ENCODE results near the gene CEP350.

CEP350 gene

DNA sequence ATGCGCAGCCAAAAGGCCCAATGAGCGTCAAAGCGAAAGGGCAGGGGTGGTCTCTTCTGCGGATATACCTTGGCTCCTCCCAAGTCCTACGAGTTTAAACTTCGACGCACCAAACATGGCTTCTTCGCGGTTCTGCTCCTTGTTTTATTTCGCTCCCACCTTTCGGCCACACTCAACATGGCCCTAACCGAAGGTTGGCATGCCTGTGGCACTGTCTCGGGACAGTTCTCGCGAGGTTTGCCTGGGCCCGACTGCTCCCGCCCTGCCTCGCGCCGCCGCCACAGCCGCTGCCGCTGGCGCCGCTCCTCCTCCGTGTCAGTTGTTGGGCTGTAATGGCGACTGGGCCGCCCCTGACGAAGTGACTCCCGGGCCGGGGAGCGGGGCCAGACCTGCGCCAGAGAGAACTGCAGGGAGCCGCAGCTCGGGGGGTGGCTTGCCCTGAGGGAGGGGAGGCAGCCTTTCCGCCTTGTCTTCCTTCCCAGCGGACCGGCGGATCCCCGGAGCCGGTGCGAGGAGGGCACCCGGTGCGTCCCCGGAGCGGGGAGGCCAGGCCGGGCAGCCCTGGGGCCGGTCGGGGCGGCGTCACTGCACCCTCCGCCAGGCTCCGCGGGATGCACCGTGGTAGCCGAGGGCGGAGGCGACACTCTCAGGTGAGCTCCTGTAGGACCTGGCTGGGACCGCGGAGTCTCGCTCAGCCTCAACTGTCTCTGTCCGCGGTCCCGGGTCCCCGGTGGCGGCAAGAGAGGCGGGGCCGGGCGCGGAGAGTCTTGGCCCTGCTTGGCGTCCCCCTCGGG is at the start of gene CEP350:
TSS of gene CEP350 (plus strand) at position 318 of the 794 bp plus-strand sequence. CDS start 31,372 bp downstream, outside the sequence.
- peak; percentile 96 to 98 for DNase-seq

DNA sequence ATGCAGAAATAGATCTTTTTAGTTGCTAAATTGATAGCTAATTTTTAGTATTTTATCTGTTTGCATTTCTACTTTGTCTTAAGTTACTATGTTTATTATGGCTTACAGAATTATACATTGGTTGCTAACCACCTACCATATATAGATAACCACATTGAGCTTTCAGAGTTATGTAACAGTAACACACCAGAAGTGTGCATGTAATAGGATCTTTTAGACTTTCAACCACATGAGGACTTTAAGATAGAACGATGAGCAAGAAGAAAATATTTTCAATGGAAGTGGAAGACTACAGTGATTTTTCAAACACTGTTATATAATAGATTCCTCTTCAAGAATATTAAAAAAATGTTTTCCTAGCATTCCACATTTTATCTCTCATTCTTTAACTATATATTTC is 43.7 kb upstream of the CEP350 start:
- DNase-seq: no peak

- no peak for DNase-seq
Measured at GRCh38 chr1:179911812-179912211, 42.8 kb upstream of the CEP350 start.

- DNase-seq: no peak
Measured at GRCh38 chr1:179917601-179918429, 36.8 kb upstream of the CEP350 start.

- no peak for DNase-seq
Measured at GRCh38 chr1:179921472-179921871, 33.1 kb upstream of the CEP350 start.

- no peak for DNase-seq
Measured at GRCh38 chr1:179921981-179922872, 32.4 kb upstream of the CEP350 start.

DNA sequence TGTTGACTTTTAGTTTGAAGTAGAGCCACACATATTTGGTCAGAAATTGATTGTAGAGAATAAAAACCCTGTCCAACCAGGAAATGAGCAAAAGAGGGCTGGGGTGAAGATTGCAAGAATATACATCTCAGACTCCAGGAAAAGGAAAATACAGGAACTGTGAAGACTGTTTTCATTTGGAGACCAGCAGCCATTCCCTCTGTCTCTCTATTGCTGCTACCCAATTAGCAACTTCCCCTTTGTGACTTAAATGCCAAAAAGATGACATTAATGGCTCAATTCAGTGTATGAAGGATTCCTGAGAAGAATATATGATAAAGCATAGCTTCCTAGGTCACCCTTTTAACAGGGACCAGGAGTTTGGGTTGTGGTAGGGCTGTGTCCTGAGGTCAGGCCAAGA is 31.6 kb upstream of the CEP350 start:
- DNase-seq: no peak

- DNase-seq: no peak
Measured at GRCh38 chr1:179924268-179924667, 30.3 kb upstream of the CEP350 start.

DNA sequence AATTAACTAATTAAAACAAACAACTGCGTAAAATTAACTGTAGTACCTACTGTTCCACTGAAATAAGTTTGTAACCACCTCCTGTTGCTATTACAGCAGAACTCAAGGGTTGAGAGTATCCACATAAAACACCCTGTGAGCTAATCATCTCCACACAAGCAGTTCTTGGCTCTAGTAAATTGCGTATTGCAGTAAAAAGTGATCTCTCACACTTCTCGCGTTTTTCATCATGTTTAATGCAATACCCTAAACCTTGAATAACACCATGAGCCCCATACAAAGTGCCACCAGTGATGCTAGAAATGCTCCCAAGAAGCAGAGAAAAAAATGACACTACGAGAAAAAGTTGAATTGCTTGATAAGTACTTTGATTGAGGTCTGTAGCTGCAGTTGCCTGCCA is 29.3 kb upstream of the CEP350 start:
- DNase-seq: no peak

DNA sequence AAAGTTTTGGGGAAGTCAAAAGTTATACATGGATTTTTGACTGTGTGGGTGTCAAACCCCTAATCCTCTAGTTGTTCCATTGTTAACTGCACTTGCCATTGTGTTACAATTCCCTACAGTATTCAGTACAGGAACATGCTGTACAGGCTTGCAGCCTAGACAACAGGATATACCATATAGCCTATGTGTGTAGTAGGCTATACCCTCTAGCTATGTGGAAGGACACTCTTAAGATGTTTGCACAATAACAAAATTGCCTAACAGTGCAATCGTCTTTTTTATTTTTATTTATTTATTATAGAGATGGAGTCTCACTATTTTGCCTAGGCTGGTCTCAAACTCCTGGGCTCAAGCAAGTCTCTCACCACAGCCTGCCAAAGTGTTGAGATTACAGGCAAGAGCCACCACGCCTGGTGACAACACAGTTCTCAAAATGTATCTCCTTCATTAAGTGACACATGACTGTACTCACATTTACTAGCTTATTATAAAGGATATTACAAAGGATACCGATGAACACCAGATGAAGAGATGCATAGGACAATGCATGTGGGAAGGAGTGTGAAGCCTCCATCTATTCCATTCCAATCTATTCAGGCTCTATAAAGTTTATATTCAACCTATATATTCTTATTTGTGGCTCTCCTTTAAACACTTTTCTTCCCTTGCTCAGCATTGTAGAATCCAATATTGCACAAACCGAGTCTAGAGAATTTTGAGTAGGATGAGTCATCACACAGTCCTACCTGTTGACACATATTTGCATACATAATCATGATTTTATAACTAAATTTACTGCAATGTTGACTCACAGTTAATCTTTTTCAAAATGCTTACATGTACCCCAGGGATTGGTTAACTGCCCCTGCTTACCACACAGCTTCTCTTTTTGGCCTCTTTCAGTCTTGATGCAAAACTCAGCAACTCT is 28.4 kb upstream of the CEP350 start:
- DNase-seq: no peak

DNA sequence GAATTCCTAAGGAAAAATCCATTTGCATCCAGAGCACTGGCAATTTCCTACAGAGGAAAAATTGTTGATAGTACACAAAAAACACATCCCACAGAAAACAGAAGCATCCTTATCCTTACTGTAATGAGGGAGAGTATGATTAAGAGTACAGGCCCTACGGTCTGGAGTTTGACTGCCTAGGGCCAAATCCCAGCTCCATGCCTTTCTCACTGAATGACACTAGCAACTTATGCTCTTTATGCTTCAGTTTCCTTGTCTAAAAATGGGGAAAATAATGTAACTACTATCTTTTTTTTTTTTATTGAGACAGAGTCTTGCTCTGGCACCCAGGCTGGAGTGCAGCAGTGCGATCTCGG is 27.8 kb upstream of the CEP350 start:
- DNase-seq: no peak

DNA sequence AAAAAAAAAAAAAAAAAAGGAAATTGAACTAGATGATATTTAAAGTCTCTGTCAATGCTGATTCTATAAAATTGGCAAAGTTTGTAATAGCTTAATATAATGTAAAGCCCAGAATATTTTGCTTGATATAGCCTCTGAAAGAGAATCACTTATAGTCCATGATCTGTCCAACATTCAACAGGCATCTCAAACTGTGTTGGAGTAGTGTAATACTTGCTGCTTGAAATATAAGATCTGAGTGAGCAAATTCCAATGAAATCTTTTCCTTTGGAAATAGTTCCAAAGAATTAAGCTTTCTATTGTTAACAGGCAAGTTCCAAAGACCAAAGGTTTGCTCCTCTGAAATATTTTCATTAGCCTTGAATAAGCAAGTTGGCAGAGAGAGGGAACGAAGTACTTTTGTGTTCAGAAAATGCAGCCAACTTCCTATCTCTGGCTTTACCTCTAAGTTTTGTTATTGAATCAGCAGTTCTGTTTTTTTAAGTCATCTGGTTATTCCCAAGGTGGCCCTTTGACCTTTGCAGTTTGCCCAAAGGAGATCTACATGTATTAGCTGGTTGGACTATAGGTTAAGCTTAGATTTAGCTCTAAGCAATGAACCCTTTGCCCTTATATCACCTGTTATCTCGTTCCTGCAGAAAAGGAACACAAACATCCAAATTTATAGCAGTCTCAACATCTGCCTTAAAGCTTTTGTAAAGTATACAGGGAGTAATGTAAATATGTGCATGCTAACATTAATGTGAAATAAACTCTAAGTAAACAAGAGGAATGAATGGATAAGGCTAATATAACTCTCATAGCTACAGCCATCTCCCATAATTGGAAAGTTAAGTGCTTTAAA is 24.4 kb upstream of the CEP350 start:
- no peak for DNase-seq

- no peak for DNase-seq
Measured at GRCh38 chr1:179930867-179931266, 23.7 kb upstream of the CEP350 start.

DNA sequence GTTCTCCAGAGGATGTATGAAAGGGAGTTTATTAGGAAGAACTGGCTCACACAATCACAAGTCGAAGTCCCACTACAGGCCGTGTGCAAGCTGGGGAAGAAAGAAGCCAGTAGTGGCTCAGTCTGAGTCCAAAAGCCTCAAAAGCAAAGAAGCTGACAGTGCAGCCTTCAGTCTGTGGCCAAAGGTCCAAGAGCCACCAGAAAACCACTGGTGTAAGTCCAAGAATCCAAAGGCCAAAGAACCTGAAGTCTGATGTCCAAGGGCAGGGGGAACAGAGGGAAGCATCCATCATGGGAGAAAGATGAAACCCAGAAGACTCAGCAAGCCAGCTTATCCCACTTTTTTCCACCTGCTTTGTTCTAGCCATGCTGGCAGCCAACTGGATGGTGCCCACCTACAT is 21.4 kb upstream of the CEP350 start:
- DNase-seq: no peak

- no peak for DNase-seq
Measured at GRCh38 chr1:179935909-179936496, 18.6 kb upstream of the CEP350 start.

- no peak for DNase-seq
Measured at GRCh38 chr1:179937668-179938254, 16.8 kb upstream of the CEP350 start.

- no peak for DNase-seq
Measured at GRCh38 chr1:179938752-179939151, 15.9 kb upstream of the CEP350 start.

GRCh38 chr1:179939941-179940340 is 14.7 kb upstream of the CEP350 start:
- no peak for DNase-seq

DNA sequence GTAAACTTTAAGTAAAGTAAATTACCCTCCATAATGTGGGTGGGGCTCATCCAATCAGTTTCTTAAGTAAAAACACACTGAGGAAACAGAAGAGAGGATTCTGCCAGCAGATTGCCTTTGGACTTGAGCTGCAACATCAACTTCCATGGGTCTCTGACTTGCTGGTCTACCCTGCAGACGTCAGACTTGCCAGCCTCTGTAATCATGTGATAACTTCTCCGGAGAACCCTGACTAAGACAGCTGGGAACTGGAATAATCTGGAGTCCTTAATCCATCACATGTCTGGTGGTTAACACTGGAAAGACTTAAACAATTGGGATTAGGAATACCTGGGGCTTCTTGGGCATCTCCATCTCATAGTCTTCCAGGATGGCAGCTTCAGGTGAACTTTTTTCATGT is 13.2 kb upstream of the CEP350 start:
- no peak for DNase-seq

DNA sequence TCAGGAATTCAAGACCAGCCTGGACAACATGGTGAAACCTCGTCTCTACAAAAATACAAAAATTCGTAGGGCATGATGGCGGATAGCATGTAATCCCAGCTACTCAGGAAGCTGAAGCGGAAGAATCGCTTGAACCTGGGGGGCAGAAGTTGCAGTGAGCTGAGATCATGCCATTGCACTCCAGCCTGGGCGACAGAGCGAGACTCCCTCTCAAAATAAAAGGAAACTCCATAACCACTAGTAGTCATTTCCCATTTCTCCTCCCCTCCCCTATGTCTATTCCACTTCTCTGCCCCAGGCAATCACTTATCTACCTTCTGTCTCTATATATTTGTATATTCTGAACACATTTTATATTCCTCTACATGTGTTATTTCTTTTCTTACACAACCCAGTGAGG is 4.0 kb upstream of the CEP350 start:
- no peak for DNase-seq
